A673 (cell line): Measurements from ENCODE around the gene BTG2. TPM values are rescaled to one million over a fixed set of nuclear protein-coding genes. Genes with fewer than 3 reads are reported as not detected.
"Not testable (repeated sequence)": the region's sequence is repeated elsewhere in the genome, so short reads cannot be mapped to it uniquely, and the experiment has no call there.

Experiments used
- BruUV-seq: library from RNA; stranded (reverse); fragments of 400-500 nt; replicated peaks from 2 replicates; lab custom pipeline; 2021; lab: Mats Ljungman, UMichigan
- CTCF ChIA-PET: fragments of 300-600 bp; sonication (Branson Sonifier 250); formaldehyde crosslinking; loops from one replicate; lab custom pipeline; 2022; ENCODE audit warnings: antibody characterized with exemption; lab: Charles Lee
- POLR2A ChIA-PET: fragments of 300-600 bp; sonication (Branson Sonifier 250); formaldehyde crosslinking; loops from one replicate; lab custom pipeline; 2022; ENCODE audit warnings: antibody characterized with exemption; ENCODE audit not compliant: low non-redundant PET; lab: Charles Lee
- DNase-seq: peaks from one replicate; pipeline ENCODE4 v3.0.0-alpha.2; 2015; ENCODE audit warnings: low spot score
- H3K27ac ChIP-seq: fragments of 200-600 bp; sonication (generic); 2 replicates; pipeline ENCODE4 v1.5.1; 2016; ENCODE audit warnings: mixed run types, low read depth, mild to moderate bottlenecking, mixed read lengths, antibody characterized with exemption, low read length; ENCODE audit not compliant: poor library complexity, severe bottlenecking
- H3K27me3 ChIP-seq: fragments of 200-600 bp; sonication (generic); replicated peaks from 2 replicates; pipeline ENCODE4 v1.6.1; 2017; ENCODE audit warnings: mixed run types, low read depth, mild to moderate bottlenecking, mixed read lengths, antibody characterized with exemption, low read length; ENCODE audit not compliant: insufficient read depth, poor library complexity
- H3K36me3 ChIP-seq: fragments of 200-600 bp; sonication (generic); 2 replicates; pipeline ENCODE4 v1.6.1; 2016; ENCODE audit warnings: mixed run types, mild to moderate bottlenecking, mixed read lengths, antibody characterized with exemption, low read length; ENCODE audit not compliant: insufficient read depth, poor library complexity, severe bottlenecking
- H3K4me1 ChIP-seq: fragments of 200-600 bp; sonication (generic); 2 replicates; pipeline ENCODE4 v1.6.1; 2017; ENCODE audit warnings: mixed run types, mild to moderate bottlenecking, mixed read lengths, antibody characterized with exemption, low read length; ENCODE audit not compliant: insufficient read depth, poor library complexity, severe bottlenecking
- H3K4me3 ChIP-seq: fragments of 200-600 bp; sonication (generic); 2 replicates; pipeline ENCODE4 v1.5.1; 2016; ENCODE audit warnings: low read depth, mixed run types, mild to moderate bottlenecking, mixed read lengths, low read length; ENCODE audit not compliant: poor library complexity, severe bottlenecking
- H3K9me3 ChIP-seq: fragments of 200-600 bp; sonication (generic); 2 replicates; pipeline ENCODE4 v1.6.1; 2016; ENCODE audit warnings: mixed run types, low read depth, mild to moderate bottlenecking, mixed read lengths, antibody characterized with exemption, low read length; ENCODE audit not compliant: poor library complexity, severe bottlenecking
- CTCF ChIP-seq: fragments of 300-800, 200-600 bp; sonication (generic); conservative IDR thresholded peaks from 2 replicates; pipeline ENCODE4 v1.5.1; 2017; ENCODE audit warnings: low read depth, mild to moderate bottlenecking, antibody characterized with exemption, low read length, moderate library complexity, mixed read lengths
- EZH2 ChIP-seq: fragments of 200-600 bp; sonication (generic); IDR thresholded peaks from 2 replicates; pipeline ENCODE4 v1.6.1; 2017; ENCODE audit warnings: borderline replicate concordance, low read depth, mild to moderate bottlenecking, mixed read lengths, antibody characterized with exemption, low read length; ENCODE audit not compliant: poor library complexity, severe bottlenecking
- intact Hi-C: fragments of 100-400 bp; cut with micrococcal nuclease; formaldehyde crosslinking; loops from one replicate; pipeline ENCODE4 v1.10.0; 2022; ENCODE audit not compliant: unreplicated experiment
- total RNA-seq: library from RNA; stranded (reverse); gene quantifications from 2 replicates; pipeline ENCODE4 v1.2.3, GENCODE V29; 2021

BTG2 gene
- total RNA-seq, 1 experiment from 2014 or later, result 9.3 TPM

- BruUV-seq, result no TSS peak
- H3K27ac ChIP-seq, result no peak overlapping the region
- DNase-seq, result no peak
- no peak for TF ChIP-seq CTCF
- no peak for TF ChIP-seq EZH2
- no peaks in the 10 kb centered on the region for H3K36me3 ChIP-seq
- ChIA-PET POLR2A (interaction anchor here (1.2 kb wide), 1 partner anchor 14 kb away, joined by 4 read pairs; no protein-coding TSS in a partner anchor), CTCF (no interaction called here)
- H3K9me3 ChIP-seq, result no peaks in the 10 kb centered on the region
- peak overlapping the region; percentile 13 for H3K4me3 ChIP-seq
- H3K4me1 ChIP-seq, result peaks cover 18% of the 10 kb centered on the region
- no peaks in the 10 kb centered on the region for H3K27me3 ChIP-seq
- intact Hi-C loops, result no loop called here
Observed at GRCh38 chr1:203308328-203308922, 3.1 kb downstream of the BTG2 start.

GRCh38 chr1:203308923-203309331, 3.6 kb downstream of the BTG2 start:
- ChIA-PET CTCF (no interaction called here), POLR2A (no interaction called here)
- no peak overlapping the region for H3K4me3 ChIP-seq
- intact Hi-C loops, result no loop called here
- TF ChIP-seq EZH2 (no peak), CTCF (no peak)
- no TSS peak for BruUV-seq
- H3K4me1 ChIP-seq, result peaks cover 18% of the 10 kb centered on the region
- no peaks in the 10 kb centered on the region for H3K36me3 ChIP-seq
- H3K27ac ChIP-seq, result no peak overlapping the region
- DNase-seq, result no peak
- H3K9me3 ChIP-seq, result no peaks in the 10 kb centered on the region
- H3K27me3 ChIP-seq, result no peaks in the 10 kb centered on the region

GRCh38 chr1:203311368-203312301, 6.3 kb downstream of the BTG2 start:
- peaks cover 13% of the 10 kb centered on the region for H3K4me1 ChIP-seq
- CTCF ChIA-PET, result no interaction called here
- H3K27me3 ChIP-seq, result no peaks in the 10 kb centered on the region
- no peak overlapping the region for H3K27ac ChIP-seq
- H3K36me3 ChIP-seq, result no peaks in the 10 kb centered on the region
- POLR2A ChIA-PET, result no interaction called here
- BruUV-seq, result no TSS peak
- H3K4me3 ChIP-seq, result no peak overlapping the region
- no peaks in the 10 kb centered on the region for H3K9me3 ChIP-seq
- DNase-seq, result no peak
- intact Hi-C loops, result no loop called here
- TF ChIP-seq CTCF, result no peak

GRCh38 chr1:203314025-203314759, 8.9 kb downstream of the BTG2 start:
- H3K27me3 ChIP-seq, H3K4me1 ChIP-seq, DNase-seq, H3K4me3 ChIP-seq, H3K9me3 ChIP-seq, BruUV-seq, H3K36me3 ChIP-seq, H3K27ac ChIP-seq, CTCF ChIA-PET, POLR2A ChIA-PET, intact Hi-C loops: not testable (repeated sequence)
